NCI-H2196 (cell line): ENCODE measurements around the gene C22orf23.
A peak's percentile ranks its signal among the peaks of the same experiment; 100 is the strongest.

Experiments
- DNase-seq: peaks from one replicate; lab custom pipeline; 2025; ENCODE audit not compliant: unreplicated experiment; lab: John Stamatoyannopoulos, UW

The C22orf23 gene

GRCh38 chr22:37905534-37906363 is 47.7 kb downstream of the C22orf23 start, which contains the start of gene MICALL1:
TSS of gene MICALL1 (plus strand) at chr22:37906297. CDS start at chr22:37906423, 126 bp downstream.
- peak; percentile 40 for DNase-seq

- no peak for DNase-seq
These were observed 48.5 kb downstream of the C22orf23 start for GRCh38 chr22:37904572-37905533.

GRCh38 chr22:37898441-37899181 is 54.8 kb downstream of the C22orf23 start:
- DNase-seq: no peak

- no peak for DNase-seq
These were observed 55.6 kb downstream of the C22orf23 start for GRCh38 chr22:37897807-37898206.

GRCh38 chr22:37896939-37897338 is 56.5 kb downstream of the C22orf23 start:
- no peak for DNase-seq

GRCh38 chr22:37896181-37896592 is 57.2 kb downstream of the C22orf23 start:
- no peak for DNase-seq

GRCh38 chr22:37894939-37895670 is 58.3 kb downstream of the C22orf23 start:
- no peak for DNase-seq

GRCh38 chr22:37893583-37893983 is 59.8 kb downstream of the C22orf23 start:
- DNase-seq: no peak
